Amniotic epithelial cell (primary cell): Measurements from ENCODE around the gene PDXP.
A peak's percentile ranks its signal among the peaks of the same experiment; 100 is the strongest.
"Not testable (repeated sequence)": the region's sequence is repeated elsewhere in the genome, so short reads cannot be mapped to it uniquely, and the experiment has no call there.

Experiments used
- DNase-seq: peaks from one replicate; pipeline ENCODE4 v3.0.0-alpha.2; 2010; ENCODE audit warnings: low read depth

Gene PDXP

GRCh38 chr22:37647317-37647716 is 11.2 kb upstream of the PDXP start:
- no peak for DNase-seq

GRCh38 chr22:37647928-37648327 is 10.6 kb upstream of the PDXP start:
- no peak for DNase-seq

GRCh38 chr22:37650463-37651136 is 7.9 kb upstream of the PDXP start:
- no peak for DNase-seq

DNA sequence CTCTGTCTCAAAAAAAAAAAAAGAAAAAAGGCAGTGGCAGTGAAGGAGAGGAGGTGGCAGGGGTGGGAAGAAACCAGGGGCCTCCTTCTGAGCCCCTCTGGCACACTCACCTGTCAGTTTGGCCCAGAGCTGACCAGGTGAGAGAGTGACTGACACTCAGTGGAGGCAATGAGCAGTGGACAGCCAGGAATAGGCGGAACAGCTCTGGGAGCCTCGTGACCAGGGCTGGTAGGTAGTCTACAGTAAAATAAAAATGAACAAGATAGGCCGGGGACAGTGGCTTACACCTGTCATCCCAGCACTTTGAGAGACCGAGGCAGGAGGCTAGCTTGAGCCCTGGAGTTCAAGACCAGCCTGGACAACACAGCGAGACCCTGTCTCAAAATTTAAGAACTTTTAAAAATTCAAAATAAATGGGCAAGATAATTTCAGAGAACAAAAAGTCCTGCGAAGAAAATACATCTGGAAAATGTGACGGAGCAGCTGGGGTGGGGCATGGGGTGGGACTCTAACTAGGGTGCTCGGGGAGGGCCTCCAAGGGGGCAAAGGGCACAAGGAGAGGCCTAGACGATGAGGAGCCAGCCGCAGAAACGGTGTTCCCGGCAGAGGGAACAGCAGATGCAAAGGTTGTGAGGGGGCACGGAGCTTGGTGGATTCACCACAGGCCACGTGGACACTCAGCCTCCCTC is 3.8 kb upstream of the PDXP start:
- no peak for DNase-seq

DNA sequence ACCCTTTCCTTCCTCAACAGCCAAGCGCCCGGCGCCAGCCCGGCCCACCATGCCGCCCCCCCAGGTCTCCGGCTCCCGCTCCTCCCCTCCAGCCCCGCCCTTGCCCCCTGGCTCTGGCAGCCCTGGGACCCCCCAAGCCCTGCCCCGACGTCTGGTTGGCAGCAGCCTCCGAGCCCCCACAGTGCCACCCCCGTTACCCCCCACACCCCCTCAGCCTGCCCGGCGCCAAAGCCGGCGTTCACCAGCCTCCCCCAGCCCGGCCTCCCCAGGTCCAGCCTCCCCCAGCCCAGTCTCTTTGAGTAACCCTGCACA is 3.3 kb upstream of the PDXP start:
- no peak for DNase-seq

DNA sequence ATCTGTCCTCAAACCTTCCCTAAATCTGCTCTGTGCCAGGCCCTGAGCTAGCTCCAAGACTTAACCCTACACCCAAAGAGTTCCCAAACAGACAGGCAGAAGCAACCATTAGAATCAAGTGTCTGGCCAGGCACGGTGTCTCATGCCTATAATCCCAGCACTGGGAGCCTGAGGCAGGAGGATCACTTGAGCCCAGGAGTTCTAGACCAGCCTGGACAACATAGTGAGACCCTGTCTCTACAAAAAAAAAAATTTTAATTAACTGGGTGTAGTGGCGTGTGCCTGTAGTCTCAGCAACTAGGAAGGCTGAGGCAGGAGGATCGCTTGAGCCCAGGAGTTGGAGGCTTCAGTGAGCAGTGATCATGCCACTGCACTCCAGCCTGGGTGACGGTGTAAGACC is 1.9 kb upstream of the PDXP start:
- not testable (repeated sequence) for DNase-seq

DNA sequence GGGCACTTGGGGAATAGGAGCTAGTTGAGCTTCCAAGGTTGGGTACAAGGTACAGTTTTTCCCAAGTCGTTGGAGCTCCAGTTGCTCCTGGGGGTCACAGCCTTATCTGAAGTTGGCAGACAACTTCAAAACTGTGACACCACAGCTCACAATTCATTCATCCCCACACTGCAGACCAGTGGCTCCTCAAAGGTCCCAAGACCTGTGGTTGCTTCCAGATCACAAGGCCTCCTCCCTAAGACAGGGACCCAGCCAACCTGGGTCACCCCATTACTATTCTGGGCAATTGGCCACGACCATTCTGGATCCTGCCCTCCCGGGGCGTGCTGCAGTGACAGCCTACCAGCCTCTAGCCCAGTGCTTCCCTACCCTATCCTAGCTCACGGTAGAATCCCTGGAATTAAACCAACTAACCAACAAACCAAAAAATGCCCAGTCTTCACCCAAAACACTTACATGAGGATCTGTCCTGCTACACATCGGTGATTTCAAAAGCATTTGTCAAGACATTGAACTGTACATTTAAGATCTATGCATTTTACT is 862 bp upstream of the PDXP start:
- no peak for DNase-seq

DNA sequence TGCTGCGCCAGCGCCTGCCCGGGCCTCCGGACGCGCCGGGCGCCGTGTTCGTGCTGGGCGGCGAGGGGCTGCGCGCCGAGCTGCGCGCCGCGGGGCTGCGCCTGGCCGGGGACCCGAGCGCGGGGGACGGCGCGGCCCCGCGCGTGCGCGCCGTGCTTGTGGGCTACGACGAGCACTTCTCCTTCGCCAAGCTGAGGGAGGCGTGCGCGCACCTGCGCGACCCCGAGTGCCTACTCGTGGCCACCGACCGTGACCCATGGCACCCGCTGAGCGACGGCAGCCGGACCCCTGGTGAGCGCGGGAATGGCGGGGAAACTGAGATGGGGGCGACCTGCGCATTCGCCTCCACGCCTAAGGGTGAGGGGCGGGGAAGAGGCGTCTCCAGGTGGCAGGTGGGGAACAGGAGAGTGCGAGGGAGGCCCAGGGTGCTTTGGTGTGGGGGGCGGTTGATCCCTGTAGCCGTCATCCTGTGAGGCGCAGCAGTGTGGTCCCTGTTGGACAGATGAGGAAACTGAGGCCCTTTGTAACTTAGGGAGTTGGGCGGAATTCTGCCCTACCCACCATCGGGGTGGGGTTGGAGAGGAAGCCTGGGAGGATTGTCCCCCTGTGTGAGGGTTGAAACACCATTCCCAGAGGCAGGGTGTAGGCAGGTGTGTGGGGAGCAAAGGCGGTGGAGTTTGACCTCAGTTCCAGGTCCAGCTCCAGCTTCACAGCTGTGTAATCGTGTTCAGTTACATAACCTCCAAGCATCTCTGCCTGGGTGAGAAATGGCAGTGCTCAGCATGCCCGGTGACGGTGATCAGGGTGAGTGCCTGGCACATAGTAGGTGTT is 758 bp downstream of the PDXP start:
- no peak for DNase-seq

- DNase-seq: no peak
Measured at GRCh38 chr22:37659897-37660708, 1.6 kb downstream of the PDXP start.

DNA sequence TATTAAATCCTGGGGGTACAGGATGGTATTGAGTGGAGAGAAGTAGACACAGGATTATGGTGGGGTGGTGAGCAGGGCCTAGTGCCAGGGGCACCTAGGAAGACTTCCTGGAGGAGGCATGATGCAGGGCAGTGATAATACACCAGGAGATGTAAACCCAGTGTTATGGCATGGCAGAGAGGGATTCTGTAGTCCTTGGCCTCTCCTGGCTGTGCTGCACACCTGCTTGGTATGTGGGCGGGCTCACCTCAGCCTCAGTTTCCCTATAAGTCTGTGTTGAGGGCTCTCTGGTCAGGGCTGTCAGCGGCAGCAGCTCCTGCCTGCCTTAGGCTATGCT is 2.2 kb downstream of the PDXP start:
- DNase-seq: no peak

- DNase-seq: peak; percentile 79
Measured at GRCh38 chr22:37661160-37661924, 2.8 kb downstream of the PDXP start.

DNA sequence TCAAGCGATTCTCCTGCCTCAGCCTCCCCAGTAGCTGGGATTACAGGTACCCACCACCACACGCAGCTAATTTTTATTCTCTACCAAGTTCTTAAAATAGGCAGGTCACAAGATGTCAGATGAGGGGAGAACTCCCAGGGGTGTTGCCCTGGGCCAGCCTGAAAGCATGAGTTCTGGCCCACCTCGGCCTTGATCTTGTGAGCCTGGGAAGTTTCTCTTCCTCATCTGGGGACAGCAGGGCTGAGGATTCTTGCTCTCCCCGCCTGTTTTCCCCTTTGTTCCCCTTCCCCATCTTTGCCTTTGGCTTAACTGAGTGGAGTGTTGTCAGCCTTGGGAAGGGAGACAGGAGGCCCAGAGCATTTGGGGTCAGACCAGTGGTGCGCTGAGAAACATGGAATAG is 3.5 kb downstream of the PDXP start:
- DNase-seq: no peak

DNA sequence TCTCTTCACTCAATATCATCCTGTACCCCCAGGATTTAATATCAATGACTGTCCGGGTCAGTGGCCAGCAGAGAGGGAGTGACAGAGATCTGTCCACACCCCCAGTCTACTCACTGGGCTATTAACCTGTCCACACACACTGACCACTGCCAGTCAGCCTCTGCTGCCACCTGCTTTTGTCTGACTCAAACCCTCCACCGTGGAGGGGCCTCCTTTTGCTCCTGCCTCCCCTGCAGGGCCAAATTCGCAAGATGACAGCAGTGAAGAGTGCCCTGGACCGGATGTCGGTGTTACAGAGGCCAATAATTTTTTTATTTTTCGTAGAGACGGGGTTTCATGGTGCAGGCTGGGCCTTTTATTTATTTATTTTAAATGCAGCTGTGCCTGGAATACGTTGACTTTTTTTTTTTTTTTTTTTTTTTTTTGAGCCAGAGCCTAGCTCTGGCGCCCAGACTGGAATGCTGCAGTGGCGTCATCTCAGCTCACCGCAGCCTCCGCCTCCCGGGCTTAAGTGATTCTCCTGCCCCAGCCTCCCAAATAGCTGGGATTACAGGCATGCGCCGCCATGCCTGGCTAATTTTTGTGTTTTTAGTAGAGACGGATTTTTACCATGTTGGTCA is 5.1 kb downstream of the PDXP start:
- peak; percentile 80 for DNase-seq

DNA sequence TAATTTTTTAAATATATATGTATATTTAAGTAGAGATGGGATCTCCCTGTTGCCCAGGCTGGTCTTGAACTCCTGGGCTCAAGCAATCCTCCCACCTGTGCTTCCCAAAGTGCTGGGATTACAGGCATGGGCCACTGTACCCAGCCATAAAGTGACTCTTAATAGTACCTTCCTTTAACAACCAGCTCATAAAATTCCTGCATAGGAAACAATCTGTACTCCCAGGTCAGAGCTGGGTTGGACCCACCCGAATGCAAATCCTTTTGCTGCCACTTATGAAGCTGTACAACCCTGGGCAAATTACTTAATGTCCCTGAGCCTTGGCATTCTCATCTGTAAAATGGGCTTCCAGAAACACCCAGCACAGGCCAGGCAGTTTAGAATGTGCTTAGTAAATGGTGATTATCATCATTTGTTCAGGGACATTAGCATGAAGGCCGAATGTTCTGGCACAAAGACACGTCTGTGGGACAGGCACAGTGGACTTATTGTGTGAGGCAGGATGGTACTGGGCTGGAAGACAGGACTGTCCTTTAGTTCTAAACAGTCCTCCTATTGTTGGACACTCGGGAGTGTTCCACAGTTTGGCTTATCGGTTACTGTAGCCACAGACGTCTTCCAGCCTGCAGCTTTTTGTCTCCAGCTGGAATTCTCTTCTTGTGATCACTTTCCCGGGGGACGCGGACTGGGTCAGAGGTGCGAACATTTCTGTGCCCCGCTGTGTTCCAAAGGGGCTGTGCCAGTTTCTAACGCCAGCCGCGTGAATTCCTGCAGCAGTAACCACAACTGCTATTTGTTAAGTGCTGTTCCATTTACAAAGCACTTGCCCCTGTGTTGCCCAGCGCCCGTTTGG is 6.0 kb downstream of the PDXP start:
- DNase-seq: no peak

- DNase-seq: no peak
Measured at GRCh38 chr22:37665487-37665886, 7.0 kb downstream of the PDXP start.

- DNase-seq: peak; percentile 39
Measured at GRCh38 chr22:37669586-37669985, 11.1 kb downstream of the PDXP start.

DNA sequence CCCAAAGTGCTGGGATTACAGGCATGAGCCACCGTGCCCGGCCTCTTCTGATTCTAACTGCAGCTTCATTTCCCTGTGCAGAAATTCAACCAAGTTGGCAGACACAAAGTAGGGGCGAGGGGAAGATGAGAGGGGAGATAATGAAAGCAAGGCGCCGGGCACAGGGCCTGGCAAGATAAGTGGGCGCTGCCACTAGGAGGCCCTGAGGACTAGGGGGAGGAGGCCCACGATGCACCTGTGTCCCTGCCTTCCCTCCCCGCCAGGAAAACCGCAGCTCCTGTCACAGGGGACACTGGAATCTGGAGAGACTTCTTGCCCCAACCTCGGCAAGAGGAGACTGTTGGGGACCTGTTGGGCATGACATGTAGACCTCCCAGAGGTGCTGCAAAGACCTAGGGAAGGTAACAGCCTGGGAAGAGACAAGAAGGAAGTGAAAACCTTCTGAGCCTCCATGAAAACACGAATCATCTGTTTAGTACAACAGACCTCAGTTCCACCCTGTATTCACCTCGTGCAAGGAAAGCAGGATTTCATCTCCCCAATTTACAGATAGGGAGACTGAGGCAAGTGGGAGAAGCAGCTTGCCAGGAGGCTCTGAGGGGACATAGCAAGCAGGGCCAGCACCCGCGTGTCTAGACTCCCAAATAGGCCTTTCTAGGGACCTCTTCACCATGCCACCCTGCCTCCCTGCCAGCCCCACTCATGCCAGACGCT is 13.8 kb downstream of the PDXP start:
- DNase-seq: no peak

GRCh38 chr22:37672920-37673455 is 14.5 kb downstream of the PDXP start:
- DNase-seq: no peak

GRCh38 chr22:37674248-37674647 is 15.7 kb downstream of the PDXP start:
- DNase-seq: no peak
